ENCODE results near the gene CDS2. TPM values are rescaled to one million over a fixed set of nuclear protein-coding genes. Genes with fewer than 3 reads are reported as not detected.

Gene CDS2
- total and polyA plus RNA-seq, 2 of the 13 experiments (the other 11 are each of a cell fraction or from before 2014, with no cell fraction given) = 81.3 to 153 TPM

DNA sequence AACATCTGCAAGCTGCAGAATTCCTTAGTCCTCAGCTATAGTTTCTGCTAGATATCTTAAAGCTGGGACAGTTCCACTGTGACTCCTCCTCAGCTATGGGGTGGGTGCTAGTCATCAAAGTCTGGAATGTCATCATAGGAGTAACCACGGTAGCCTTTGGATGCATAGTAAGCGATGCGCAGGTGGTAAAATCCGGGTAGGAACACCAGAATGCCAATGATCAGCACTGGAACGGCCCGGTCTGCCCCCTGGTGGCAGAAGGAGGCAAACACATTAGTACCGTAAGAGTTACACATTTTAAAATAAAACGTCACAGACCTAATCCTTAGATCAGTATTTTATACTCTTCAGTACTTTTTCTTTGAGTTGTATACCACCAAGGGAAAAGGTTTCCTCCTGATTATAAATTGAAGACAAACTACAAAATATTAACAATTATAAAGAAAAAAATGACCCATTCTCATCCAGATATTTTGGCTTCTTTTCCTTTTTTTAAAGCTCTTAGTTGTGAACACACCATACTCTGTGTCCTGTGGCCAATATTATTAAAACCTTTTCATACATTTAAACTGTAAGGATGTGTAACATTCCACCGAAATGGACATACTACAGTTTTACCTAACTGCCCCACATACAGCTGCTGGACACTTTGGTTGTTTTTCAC, 26.0 kb upstream of the CDS2 start (continued):
- TF ChIP-seq, protein P1, sequence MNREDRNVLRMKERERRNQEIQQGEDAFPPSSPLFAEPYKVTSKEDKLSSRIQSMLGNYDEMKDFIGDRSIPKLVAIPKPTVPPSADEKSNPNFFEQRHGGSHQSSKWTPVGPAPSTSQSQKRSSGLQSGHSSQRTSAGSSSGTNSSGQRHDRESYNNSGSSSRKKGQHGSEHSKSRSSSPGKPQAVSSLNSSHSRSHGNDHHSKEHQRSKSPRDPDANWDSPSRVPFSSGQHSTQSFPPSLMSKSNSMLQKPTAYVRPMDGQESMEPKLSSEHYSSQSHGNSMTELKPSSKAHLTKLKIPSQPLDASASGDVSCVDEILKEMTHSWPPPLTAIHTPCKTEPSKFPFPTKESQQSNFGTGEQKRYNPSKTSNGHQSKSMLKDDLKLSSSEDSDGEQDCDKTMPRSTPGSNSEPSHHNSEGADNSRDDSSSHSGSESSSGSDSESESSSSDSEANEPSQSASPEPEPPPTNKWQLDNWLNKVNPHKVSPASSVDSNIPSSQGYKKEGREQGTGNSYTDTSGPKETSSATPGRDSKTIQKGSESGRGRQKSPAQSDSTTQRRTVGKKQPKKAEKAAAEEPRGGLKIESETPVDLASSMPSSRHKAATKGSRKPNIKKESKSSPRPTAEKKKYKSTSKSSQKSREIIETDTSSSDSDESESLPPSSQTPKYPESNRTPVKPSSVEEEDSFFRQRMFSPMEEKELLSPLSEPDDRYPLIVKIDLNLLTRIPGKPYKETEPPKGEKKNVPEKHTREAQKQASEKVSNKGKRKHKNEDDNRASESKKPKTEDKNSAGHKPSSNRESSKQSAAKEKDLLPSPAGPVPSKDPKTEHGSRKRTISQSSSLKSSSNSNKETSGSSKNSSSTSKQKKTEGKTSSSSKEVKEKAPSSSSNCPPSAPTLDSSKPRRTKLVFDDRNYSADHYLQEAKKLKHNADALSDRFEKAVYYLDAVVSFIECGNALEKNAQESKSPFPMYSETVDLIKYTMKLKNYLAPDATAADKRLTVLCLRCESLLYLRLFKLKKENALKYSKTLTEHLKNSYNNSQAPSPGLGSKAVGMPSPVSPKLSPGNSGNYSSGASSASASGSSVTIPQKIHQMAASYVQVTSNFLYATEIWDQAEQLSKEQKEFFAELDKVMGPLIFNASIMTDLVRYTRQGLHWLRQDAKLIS (CRISPR knock-in tag; IDR thresholded peaks at IDR 0.05) = no peak
- TF ChIP-seq, protein P2, sequence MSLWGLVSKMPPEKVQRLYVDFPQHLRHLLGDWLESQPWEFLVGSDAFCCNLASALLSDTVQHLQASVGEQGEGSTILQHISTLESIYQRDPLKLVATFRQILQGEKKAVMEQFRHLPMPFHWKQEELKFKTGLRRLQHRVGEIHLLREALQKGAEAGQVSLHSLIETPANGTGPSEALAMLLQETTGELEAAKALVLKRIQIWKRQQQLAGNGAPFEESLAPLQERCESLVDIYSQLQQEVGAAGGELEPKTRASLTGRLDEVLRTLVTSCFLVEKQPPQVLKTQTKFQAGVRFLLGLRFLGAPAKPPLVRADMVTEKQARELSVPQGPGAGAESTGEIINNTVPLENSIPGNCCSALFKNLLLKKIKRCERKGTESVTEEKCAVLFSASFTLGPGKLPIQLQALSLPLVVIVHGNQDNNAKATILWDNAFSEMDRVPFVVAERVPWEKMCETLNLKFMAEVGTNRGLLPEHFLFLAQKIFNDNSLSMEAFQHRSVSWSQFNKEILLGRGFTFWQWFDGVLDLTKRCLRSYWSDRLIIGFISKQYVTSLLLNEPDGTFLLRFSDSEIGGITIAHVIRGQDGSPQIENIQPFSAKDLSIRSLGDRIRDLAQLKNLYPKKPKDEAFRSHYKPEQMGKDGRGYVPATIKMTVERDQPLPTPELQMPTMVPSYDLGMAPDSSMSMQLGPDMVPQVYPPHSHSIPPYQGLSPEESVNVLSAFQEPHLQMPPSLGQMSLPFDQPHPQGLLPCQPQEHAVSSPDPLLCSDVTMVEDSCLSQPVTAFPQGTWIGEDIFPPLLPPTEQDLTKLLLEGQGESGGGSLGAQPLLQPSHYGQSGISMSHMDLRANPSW (CRISPR knock-in tag; IDR thresholded peaks at IDR 0.05; ENCODE audit: borderline replicate concordance) = no peak
- 0 out of 4 replicates have a peak, but pooled peaks of 1 of the 2 experiments have one; percentile 18 for TF ChIP-seq NR2F1 (CRISPR knock-in tag; IDR thresholded peaks at IDR 0.05)
- TF ChIP-seq, protein P3, sequence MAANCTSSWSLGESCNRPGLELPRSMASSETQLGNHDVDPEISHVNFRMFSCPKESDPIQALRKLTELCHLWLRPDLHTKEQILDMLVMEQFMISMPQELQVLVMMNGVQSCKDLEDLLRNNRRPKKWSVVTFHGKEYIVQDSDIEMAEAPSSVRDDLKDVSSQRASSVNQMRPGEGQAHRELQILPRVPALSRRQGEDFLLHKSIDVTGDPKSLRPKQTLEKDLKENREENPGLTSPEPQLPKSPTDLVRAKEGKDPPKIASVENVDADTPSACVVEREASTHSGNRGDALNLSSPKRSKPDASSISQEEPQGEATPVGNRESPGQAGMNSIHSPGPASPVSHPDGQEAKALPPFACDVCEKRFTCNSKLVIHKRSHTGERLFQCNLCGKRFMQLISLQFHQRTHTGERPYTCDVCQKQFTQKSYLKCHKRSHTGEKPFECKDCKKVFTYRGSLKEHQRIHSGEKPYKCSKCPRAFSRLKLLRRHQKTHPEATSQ (CRISPR knock-in tag; IDR thresholded peaks at IDR 0.05; ENCODE audit: borderline replicate concordance) = 0 out of 2 replicates have a peak, but pooled peaks have one; percentile 35
- peak; percentile 75 for TF ChIP-seq ERF (CRISPR knock-in tag; IDR thresholded peaks at IDR 0.05)
- TF ChIP-seq ZNF484 (CRISPR knock-in tag; IDR thresholded peaks at IDR 0.05; ENCODE audit: borderline replicate concordance, low read depth) = no peak
- no peak for TF ChIP-seq HDAC6 (IDR thresholded peaks at IDR 0.05; ENCODE audit: low read depth, low read length)
- TF ChIP-seq, protein P4, sequence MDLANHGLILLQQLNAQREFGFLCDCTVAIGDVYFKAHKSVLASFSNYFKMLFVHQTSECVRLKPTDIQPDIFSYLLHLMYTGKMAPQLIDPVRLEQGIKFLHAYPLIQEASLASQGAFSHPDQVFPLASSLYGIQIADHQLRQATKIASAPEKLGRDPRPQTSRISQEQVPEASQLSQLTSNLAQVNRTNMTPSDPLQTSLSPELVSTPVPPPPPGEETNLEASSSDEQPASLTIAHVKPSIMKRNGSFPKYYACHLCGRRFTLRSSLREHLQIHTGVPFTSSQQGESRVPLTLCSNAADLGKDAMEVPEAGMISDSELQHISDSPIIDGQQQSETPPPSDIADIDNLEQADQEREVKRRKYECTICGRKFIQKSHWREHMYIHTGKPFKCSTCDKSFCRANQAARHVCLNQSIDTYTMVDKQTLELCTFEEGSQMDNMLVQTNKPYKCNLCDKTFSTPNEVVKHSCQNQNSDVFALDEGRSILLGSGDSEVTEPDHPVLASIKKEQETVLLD (CRISPR knock-in tag; IDR thresholded peaks at IDR 0.05; ENCODE audit: low read depth) = 0 out of 2 replicates have a peak, but pooled peaks have one; percentile 21
- no peak for TF ChIP-seq ZNF644 (CRISPR knock-in tag; IDR thresholded peaks at IDR 0.05; ENCODE audit: low read depth)
- 0 out of 2 replicates have a peak, but pooled peaks have one; percentile 36 for TF ChIP-seq ZC3H13 (CRISPR knock-in tag; IDR thresholded peaks at IDR 0.05)
- TF ChIP-seq, protein P5, sequence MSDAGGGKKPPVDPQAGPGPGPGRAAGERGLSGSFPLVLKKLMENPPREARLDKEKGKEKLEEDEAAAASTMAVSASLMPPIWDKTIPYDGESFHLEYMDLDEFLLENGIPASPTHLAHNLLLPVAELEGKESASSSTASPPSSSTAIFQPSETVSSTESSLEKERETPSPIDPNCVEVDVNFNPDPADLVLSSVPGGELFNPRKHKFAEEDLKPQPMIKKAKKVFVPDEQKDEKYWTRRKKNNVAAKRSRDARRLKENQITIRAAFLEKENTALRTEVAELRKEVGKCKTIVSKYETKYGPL (CRISPR knock-in tag; IDR thresholded peaks at IDR 0.05) = no peak
- TF ChIP-seq KLF6 (CRISPR knock-in tag; IDR thresholded peaks at IDR 0.05) = 0 out of 2 replicates have a peak, but pooled peaks have one; percentile 58
- no peak for TF ChIP-seq HMGA1 (CRISPR knock-in tag; conservative IDR thresholded peaks at IDR 0.05)
- peak; percentile 17; the same call in 1 of the 2 replicates for TF ChIP-seq HOXA3 (CRISPR knock-in tag; IDR thresholded peaks at IDR 0.05)
- TF ChIP-seq, protein P6, sequence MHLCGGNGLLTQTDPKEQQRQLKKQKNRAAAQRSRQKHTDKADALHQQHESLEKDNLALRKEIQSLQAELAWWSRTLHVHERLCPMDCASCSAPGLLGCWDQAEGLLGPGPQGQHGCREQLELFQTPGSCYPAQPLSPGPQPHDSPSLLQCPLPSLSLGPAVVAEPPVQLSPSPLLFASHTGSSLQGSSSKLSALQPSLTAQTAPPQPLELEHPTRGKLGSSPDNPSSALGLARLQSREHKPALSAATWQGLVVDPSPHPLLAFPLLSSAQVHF (CRISPR knock-in tag; IDR thresholded peaks at IDR 0.05) = 0 out of 2 replicates have a peak, but pooled peaks have one; percentile 25
- no peak for TF ChIP-seq ZNF224 (CRISPR knock-in tag; IDR thresholded peaks at IDR 0.05)

All from HepG2 (cell line).